Esophagus squamous epithelium (tissue), 4 donors: ENCODE data around the gene SPATA6.

Experiments
- CTCF ChIP-seq, 6 experiments: fragments of 450-650 bp in 4 of 6; fragments of 200-600 bp in 2 of 6; sonication (generic) in 2 of 6; IDR thresholded peaks; one replicate each; pipeline ENCODE4 v1.5.1; 2016 to 2019; ENCODE audit warnings: antibody characterized with exemption in 6 of 6, mild to moderate bottlenecking in 4 of 6, moderate library complexity in 4 of 6
- POLR2A ChIP-seq, 4 donors: fragments of 450-650 bp; IDR thresholded peaks; one replicate each; pipeline ENCODE4 v1.6.1; 2017; ENCODE audit warnings: antibody characterized with exemption in 4 of 4, mild to moderate bottlenecking in 4 of 4, moderate library complexity in 3 of 4

- no peak for TF ChIP-seq CTCF (IDR thresholded peaks at IDR 0.05)
- TF ChIP-seq POLR2A (IDR thresholded peaks at IDR 0.05): no peak
Observed at GRCh38 chr1:48374785-48375184, 97.2 kb downstream of the SPATA6 start.
